Tibial nerve (tissue), 4 donors: ENCODE measurements around the gene APP.

Source experiments
- EP300 ChIP-seq, 2 donors: sonication (generic); formaldehyde crosslinking; IDR thresholded peaks; one replicate each; pipeline ENCODE4 v1.6.1; 2017; ENCODE audit warnings: antibody characterized with exemption in 2 of 2, mild to moderate bottlenecking in 1 of 2
- POLR2A ChIP-seq, 2 donors: fragments of 450-650 bp; IDR thresholded peaks; one replicate each; pipeline ENCODE4 v1.6.1; 2017; ENCODE audit warnings: antibody characterized with exemption in 2 of 2, mild to moderate bottlenecking in 2 of 2, moderate library complexity in 2 of 2
- TF ChIP-seq, protein P1 (sequence below), 5 experiments: fragments of 200-600 bp in 3 of 5; fragments of 450-650 bp in 2 of 5; sonication (generic) in 3 of 5; IDR thresholded peaks; one replicate each; pipeline ENCODE4 v1.5.1; 2016 to 2019; ENCODE audit warnings: antibody characterized with exemption in 5 of 5, mild to moderate bottlenecking in 3 of 5, moderate library complexity in 2 of 5

DNA sequence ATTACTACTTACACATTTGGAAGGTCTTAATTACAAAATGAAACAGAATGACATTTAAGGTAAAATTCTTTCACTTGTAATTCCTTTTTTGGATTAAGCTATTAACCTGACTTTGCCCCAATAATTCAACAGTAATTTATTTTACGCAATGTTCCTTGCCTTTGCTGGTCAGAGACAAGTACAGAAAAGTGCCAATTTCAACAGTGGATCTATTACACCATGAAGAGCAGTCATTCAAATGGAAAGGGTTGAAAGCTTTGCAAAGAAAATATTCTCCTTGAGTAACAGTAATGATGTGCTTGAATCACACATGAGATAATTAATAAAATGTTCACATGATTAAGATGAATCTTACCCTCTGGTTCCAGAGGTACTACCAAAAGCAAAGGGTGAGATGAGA lies 84.7 kb downstream of the APP start:
- TF ChIP-seq, protein P1, sequence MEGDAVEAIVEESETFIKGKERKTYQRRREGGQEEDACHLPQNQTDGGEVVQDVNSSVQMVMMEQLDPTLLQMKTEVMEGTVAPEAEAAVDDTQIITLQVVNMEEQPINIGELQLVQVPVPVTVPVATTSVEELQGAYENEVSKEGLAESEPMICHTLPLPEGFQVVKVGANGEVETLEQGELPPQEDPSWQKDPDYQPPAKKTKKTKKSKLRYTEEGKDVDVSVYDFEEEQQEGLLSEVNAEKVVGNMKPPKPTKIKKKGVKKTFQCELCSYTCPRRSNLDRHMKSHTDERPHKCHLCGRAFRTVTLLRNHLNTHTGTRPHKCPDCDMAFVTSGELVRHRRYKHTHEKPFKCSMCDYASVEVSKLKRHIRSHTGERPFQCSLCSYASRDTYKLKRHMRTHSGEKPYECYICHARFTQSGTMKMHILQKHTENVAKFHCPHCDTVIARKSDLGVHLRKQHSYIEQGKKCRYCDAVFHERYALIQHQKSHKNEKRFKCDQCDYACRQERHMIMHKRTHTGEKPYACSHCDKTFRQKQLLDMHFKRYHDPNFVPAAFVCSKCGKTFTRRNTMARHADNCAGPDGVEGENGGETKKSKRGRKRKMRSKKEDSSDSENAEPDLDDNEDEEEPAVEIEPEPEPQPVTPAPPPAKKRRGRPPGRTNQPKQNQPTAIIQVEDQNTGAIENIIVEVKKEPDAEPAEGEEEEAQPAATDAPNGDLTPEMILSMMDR (IDR thresholded peaks at IDR 0.05) = no peak
- TF ChIP-seq EP300 (IDR thresholded peaks at IDR 0.05) (no peak), POLR2A (IDR thresholded peaks at IDR 0.05) (no peak)
